Smooth muscle cell (in vitro differentiated cells): ENCODE data around the gene MPST. TPM values are rescaled to one million over a fixed set of nuclear protein-coding genes. Genes with fewer than 3 reads are reported as not detected.

Source experiments
- DNase-seq: peaks from one replicate; lab custom pipeline; 2025; ENCODE audit not compliant: unreplicated experiment; lab: John Stamatoyannopoulos, UW
- H2AFZ ChIP-seq: fragments of 200-600 bp; sonication (generic); 2 replicates; pipeline ENCODE4 v1.6.0; 2016; ENCODE audit warnings: antibody characterized with exemption, low read depth, mild to moderate bottlenecking
- H3F3A ChIP-seq: fragments of 200-600 bp; sonication (generic); 2 replicates; pipeline ENCODE4 v1.6.0; 2017; ENCODE audit warnings: antibody characterized with exemption, low read depth
- H3K27ac ChIP-seq: fragments of 200-600 bp; sonication (generic); 2 replicates; pipeline ENCODE4 v1.5.1; 2016; ENCODE audit warnings: low read depth, mild to moderate bottlenecking
- H3K27me3 ChIP-seq: fragments of 200-600 bp; sonication (generic); 2 replicates; pipeline ENCODE4 v1.6.1; 2016; ENCODE audit warnings: low read depth, mild to moderate bottlenecking
- H3K36me3 ChIP-seq: fragments of 200-600 bp; sonication (generic); 2 replicates; pipeline ENCODE4 v1.5.1; 2016; ENCODE audit warnings: low read depth
- H3K4me1 ChIP-seq: fragments of 200-600 bp; sonication (generic); 2 replicates; pipeline ENCODE4 v1.5.1; 2016; ENCODE audit warnings: low read depth
- H3K4me2 ChIP-seq: fragments of 200-600 bp; sonication (generic); 2 replicates; pipeline ENCODE4 v1.6.0; 2016; ENCODE audit warnings: mild to moderate bottlenecking
- H3K4me3 ChIP-seq: fragments of 200-600 bp; sonication (generic); 2 replicates; pipeline ENCODE4 v1.5.1; 2016; ENCODE audit warnings: mild to moderate bottlenecking
- H3K79me2 ChIP-seq: fragments of 200-600 bp; sonication (generic); 2 replicates; pipeline ENCODE4 v1.6.0; 2016; ENCODE audit warnings: low read depth, mild to moderate bottlenecking
- H3K9ac ChIP-seq: fragments of 200-600 bp; sonication (generic); 2 replicates; pipeline ENCODE4 v1.6.0; 2016; ENCODE audit warnings: low read depth
- H3K9me3 ChIP-seq: fragments of 200-600 bp; sonication (generic); replicated peaks from 2 replicates; pipeline ENCODE4 v1.5.1; 2016; ENCODE audit warnings: low read depth
- H4K20me1 ChIP-seq: fragments of 200-600 bp; sonication (generic); 2 replicates; pipeline ENCODE4 v1.6.0; 2016; ENCODE audit warnings: low read depth
- CTCF ChIP-seq: fragments of 200-600 bp; sonication (generic); IDR thresholded peaks from 2 replicates; pipeline ENCODE4 v1.5.1; 2017; ENCODE audit warnings: borderline replicate concordance, mild to moderate bottlenecking, antibody characterized with exemption; ENCODE audit not compliant: insufficient read depth, poor library complexity, severe bottlenecking
- WGBS: methylation state at CpG from one replicate; pipeline ENCODE4 v1.1.7; 2016; ENCODE audit warnings: low lambda C conversion rate; 5-methylcytosine and 5-hydroxymethylcytosine counted together
- polyA plus RNA-seq: library from polyadenylated mRNA; unstranded; fragments of >200 nt; fragmentation: Nextera tagmentation; extraction: Ambion mirVana; gene quantifications from 2 replicates; pipeline ENCODE4 v1.2.1, GENCODE V29; 2016
- total RNA-seq: library from RNA; depleted of rRNA; stranded (reverse); fragments of >200 nt; gene quantifications from 2 replicates; pipeline ENCODE4 v1.2.3, GENCODE V29; 2014

The MPST gene
- total and polyA plus RNA-seq, 2 experiments from 2014 or later = 49.9 to 119 TPM

GRCh38 chr22:37061611-37062375, 42.3 kb downstream of the MPST start:
- TF ChIP-seq CTCF = no peak
- WGBS = 88% methylated on average over 10 of the region's 10 CpGs
- Histone ChIP-seq H3K4me1 (no peaks in the 10 kb centered on the region), H3K27ac (no peak overlapping the region), H3K27me3 (no peaks in the 10 kb centered on the region), H2AFZ (no peak overlapping the region), H3K4me2 (no peak overlapping the region), H3K79me2 (no peaks in the 10 kb centered on the region), H3F3A (no peaks in the 10 kb centered on the region), H3K4me3 (no peak overlapping the region), H4K20me1 (no peaks in the 10 kb centered on the region), H3K36me3 (no peaks in the 10 kb centered on the region), H3K9ac (no peak overlapping the region), H3K9me3 (no peaks in the 10 kb centered on the region)
- DNase-seq = no peak

GRCh38 chr22:37062376-37062675, 42.8 kb downstream of the MPST start:
- no peaks in the 10 kb centered on the region for H3F3A ChIP-seq
- no peak overlapping the region for H3K27ac ChIP-seq
- H4K20me1 ChIP-seq = no peaks in the 10 kb centered on the region
- no peaks in the 10 kb centered on the region for H3K79me2 ChIP-seq
- H3K4me2 ChIP-seq = no peak overlapping the region
- no peak overlapping the region for H2AFZ ChIP-seq
- no peaks in the 10 kb centered on the region for H3K27me3 ChIP-seq
- 66% methylated on average over 3 of the region's 7 CpGs for WGBS
- no peak overlapping the region for H3K9ac ChIP-seq
- TF ChIP-seq CTCF = no peak
- no peak overlapping the region for H3K4me3 ChIP-seq
- no peaks in the 10 kb centered on the region for H3K4me1 ChIP-seq
- H3K36me3 ChIP-seq = no peaks in the 10 kb centered on the region
- H3K9me3 ChIP-seq = no peaks in the 10 kb centered on the region
- DNase-seq = no peak

GRCh38 chr22:37062702-37063381, 43.3 kb downstream of the MPST start:
- no peak overlapping the region for H3K27ac ChIP-seq
- H3K9ac ChIP-seq = no peak overlapping the region
- no peak for TF ChIP-seq CTCF
- H3K4me1 ChIP-seq = no peaks in the 10 kb centered on the region
- H3K4me2 ChIP-seq = no peak overlapping the region
- H3K4me3 ChIP-seq = no peak overlapping the region
- WGBS = 85% methylated on average over 13 of the region's 15 CpGs
- H3K36me3 ChIP-seq = no peaks in the 10 kb centered on the region
- peaks cover 4% of the 10 kb centered on the region for H3K27me3 ChIP-seq
- no peak overlapping the region for H2AFZ ChIP-seq
- H3F3A ChIP-seq = no peaks in the 10 kb centered on the region
- no peaks in the 10 kb centered on the region for H3K9me3 ChIP-seq
- no peaks in the 10 kb centered on the region for H3K79me2 ChIP-seq
- no peaks in the 10 kb centered on the region for H4K20me1 ChIP-seq
- DNase-seq = no peak
